ENCODE data around the gene SYCN. TPM values are rescaled to one million over a fixed set of nuclear protein-coding genes. Genes with fewer than 3 reads are reported as not detected.

SYCN gene
- total RNA-seq, 2 donors from 2014 or later = not detected

DNA sequence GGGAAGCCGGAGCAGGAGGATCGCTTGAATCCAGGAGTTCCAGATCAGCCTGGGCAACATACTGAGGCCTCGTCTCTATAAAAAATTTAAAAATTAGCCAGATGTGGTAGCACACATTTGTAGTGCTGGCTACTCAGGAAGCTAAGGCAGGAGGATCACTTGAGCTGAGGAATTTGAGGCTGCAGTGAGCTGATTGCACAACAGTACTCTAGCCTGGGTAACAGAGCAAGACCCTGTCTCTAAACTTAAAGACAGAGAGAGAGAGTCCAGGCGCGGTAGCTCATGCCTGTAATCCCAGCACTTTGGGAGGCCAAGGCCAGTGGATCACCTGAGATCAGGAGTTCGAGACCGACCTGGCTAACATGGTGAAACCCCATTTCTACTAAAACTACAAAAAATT lies 36.4 kb upstream of the SYCN start:
- Histone ChIP-seq H3K36me3 (no peaks in the 10 kb centered on the region), H3K4me3 (no peak overlapping the region), H3K4me1 (ENCODE audit: control insufficient read depth in 1 of 2, low read depth in 2 of 2) (no peaks in the 10 kb centered on the region), H3K27me3 (replicated peaks; ENCODE audit: insufficient read depth) (no peaks in the 10 kb centered on the region), H3K27ac (no peak overlapping the region), H3K9me3 (no peaks in the 10 kb centered on the region)
- ATAC-seq (ENCODE audit: insufficient number of reproducible peaks, low FRiP score, low read depth) = no peak
- DNase-seq (ENCODE audit: low spot score) = no peak
- TF ChIP-seq, protein P1, sequence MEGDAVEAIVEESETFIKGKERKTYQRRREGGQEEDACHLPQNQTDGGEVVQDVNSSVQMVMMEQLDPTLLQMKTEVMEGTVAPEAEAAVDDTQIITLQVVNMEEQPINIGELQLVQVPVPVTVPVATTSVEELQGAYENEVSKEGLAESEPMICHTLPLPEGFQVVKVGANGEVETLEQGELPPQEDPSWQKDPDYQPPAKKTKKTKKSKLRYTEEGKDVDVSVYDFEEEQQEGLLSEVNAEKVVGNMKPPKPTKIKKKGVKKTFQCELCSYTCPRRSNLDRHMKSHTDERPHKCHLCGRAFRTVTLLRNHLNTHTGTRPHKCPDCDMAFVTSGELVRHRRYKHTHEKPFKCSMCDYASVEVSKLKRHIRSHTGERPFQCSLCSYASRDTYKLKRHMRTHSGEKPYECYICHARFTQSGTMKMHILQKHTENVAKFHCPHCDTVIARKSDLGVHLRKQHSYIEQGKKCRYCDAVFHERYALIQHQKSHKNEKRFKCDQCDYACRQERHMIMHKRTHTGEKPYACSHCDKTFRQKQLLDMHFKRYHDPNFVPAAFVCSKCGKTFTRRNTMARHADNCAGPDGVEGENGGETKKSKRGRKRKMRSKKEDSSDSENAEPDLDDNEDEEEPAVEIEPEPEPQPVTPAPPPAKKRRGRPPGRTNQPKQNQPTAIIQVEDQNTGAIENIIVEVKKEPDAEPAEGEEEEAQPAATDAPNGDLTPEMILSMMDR (IDR thresholded peaks at IDR 0.05) = no peak

DNA sequence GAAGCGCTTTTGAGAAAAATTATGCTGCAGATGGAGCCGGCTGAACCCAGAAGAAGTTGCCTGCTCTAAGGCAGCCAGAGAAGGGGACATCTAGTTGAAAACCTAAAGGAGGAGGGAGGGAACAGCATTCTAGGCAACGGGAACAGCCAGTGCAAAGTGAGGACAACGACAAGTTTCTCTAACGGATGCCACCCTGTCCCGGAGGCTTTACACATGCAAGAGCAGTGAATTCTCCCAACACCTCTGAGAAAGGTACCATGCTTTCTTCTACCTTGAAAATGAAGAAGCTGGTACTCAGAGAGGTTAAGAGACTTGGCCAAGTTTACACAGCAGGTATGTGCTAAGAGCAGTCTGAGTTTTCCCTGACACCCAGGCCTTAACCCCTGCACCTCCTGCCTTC lies 34.9 kb upstream of the SYCN start:
- no peaks in the 10 kb centered on the region for H3K27me3 ChIP-seq (replicated peaks; ENCODE audit: insufficient read depth)
- no peak for DNase-seq (ENCODE audit: low spot score)

DNA sequence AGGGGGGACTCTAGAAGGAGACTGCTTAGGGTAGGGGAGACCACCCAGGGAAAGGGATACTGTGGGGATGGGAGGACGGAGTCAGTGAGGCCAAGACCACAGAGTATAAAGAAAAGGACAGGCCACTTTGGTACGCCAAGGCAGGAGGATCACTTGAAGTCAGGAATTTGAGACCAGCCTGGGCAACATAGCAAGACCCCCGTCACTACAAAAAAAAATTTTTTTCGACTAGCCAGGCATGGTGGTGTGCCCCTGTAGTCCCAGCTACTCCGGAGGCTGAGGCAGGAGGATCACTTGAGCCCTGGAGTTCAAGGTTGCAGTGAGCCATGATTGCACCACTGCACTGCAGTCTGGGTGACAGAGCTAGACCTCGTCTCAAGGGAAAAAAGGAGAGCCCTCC lies 34.1 kb upstream of the SYCN start:
- Histone ChIP-seq H3K27me3 (replicated peaks; ENCODE audit: insufficient read depth) (no peaks in the 10 kb centered on the region), H3K4me1 (ENCODE audit: control insufficient read depth in 1 of 2, low read depth in 2 of 2) (no peaks in the 10 kb centered on the region)
- no peak for DNase-seq (ENCODE audit: low spot score)

More for the DNA sequence above, 34.9 kb upstream of the SYCN start:
- H3K4me3 ChIP-seq = no peak overlapping the region
- H3K36me3 ChIP-seq = no peaks in the 10 kb centered on the region
- no peak overlapping the region for H3K27ac ChIP-seq
- H3K4me1 ChIP-seq (ENCODE audit: control insufficient read depth in 1 of 2, low read depth in 2 of 2) = no peaks in the 10 kb centered on the region
- H3K9me3 ChIP-seq = no peaks in the 10 kb centered on the region
- TF ChIP-seq, protein P1 (IDR thresholded peaks at IDR 0.05) = no peak
- no peak for ATAC-seq (ENCODE audit: insufficient number of reproducible peaks, low FRiP score, low read depth)

DNA sequence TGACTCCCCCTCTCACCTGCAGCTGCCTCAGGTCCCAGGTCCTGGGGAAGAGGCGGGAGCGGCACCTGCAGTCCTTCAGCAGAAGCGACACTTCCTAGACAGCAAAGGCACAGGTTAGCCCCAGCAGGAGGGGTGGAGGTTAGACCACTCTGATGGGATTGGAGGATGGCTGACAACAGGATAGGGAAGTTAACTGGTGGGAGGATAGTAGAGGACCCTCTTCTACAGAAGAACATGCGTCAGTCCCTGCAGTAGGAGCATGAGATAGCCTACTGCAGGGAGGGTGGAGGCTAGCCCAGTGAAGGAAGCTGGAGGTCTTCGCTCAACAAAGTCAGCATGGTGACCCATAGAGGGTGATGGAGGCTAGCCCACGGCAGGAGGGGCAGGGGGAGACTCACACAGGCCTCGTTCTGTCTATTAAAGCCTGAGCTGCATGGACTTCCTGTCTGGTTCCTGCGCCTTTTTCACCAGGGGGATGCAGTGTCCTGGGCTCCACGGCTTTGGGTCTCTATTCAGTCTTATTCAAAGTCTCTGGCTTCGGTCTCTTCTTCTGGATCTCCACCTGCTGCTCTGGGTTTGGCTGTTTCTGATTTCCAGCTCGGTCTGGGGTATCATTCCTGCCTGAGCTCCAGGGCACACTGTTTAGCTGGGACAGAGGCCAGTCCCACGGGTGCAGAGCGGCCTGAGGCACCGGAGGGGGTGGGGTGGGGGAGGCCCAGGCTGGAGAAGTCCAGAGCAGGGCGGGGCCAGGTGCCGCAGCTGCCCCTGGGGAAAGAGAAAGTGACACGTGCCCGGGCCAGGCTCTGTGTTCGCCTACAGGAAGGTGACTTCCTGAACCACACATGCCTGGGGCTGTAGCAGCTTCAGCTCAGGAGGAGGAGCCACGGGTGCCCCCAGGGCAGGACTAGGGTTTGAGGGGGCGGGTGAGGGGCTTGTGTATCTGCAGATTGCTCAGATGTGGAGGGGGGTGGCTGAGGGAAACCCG lies 33.4 kb upstream of the SYCN start:
- ATAC-seq (ENCODE audit: insufficient number of reproducible peaks, low FRiP score, low read depth) = no peak
- no peaks in the 10 kb centered on the region for H3K27me3 ChIP-seq (replicated peaks; ENCODE audit: insufficient read depth)

More for the DNA sequence above, 34.1 kb upstream of the SYCN start:
- TF ChIP-seq, protein P1 (IDR thresholded peaks at IDR 0.05) = no peak
- no peak for ATAC-seq (ENCODE audit: insufficient number of reproducible peaks, low FRiP score, low read depth)
- Histone ChIP-seq H3K36me3 (no peaks in the 10 kb centered on the region), H3K9me3 (no peaks in the 10 kb centered on the region), H3K27ac (no peak overlapping the region), H3K4me3 (no peak overlapping the region)

DNA sequence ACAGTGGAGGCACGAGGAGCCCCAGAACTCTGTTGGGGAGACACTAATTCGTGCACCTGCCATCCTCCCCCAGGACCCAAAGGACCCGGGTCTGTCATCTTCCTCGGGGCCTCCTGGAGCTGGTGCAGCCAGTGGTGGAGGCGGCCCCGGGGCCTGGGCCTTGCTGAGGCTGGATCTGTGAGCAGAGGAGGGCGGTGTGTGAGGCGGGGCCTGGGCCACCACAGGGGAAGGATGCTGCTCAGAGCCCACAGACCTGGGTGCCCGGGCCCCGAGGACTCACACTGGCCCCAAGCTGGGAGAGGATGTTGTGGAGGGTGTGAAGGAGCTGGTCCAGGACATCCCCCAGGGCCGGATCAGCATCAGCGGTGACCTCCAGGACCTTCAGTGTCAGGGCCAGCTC lies 32.5 kb upstream of the SYCN start:
- H3K4me3 ChIP-seq = no peak overlapping the region
- H3K27me3 ChIP-seq (replicated peaks; ENCODE audit: insufficient read depth) = no peaks in the 10 kb centered on the region
- DNase-seq (ENCODE audit: low spot score) (no peak), ATAC-seq (ENCODE audit: insufficient number of reproducible peaks, low FRiP score, low read depth) (no peak)
- H3K27ac ChIP-seq = no peak overlapping the region
- no peaks in the 10 kb centered on the region for H3K9me3 ChIP-seq
- no peaks in the 10 kb centered on the region for H3K36me3 ChIP-seq
- no peaks in the 10 kb centered on the region for H3K4me1 ChIP-seq (ENCODE audit: control insufficient read depth in 1 of 2, low read depth in 2 of 2)
- TF ChIP-seq, protein P1 (IDR thresholded peaks at IDR 0.05) = no peak

More for the DNA sequence above, 33.4 kb upstream of the SYCN start:
- H3K36me3 ChIP-seq = no peaks in the 10 kb centered on the region
- H3K27ac ChIP-seq = no peak overlapping the region
- DNase-seq (ENCODE audit: low spot score) = no peak
- TF ChIP-seq, protein P1 (IDR thresholded peaks at IDR 0.05) = no peak
- H3K4me3 ChIP-seq = no peak overlapping the region
- H3K4me1 ChIP-seq (ENCODE audit: control insufficient read depth in 1 of 2, low read depth in 2 of 2) = no peaks in the 10 kb centered on the region
- no peaks in the 10 kb centered on the region for H3K9me3 ChIP-seq

All from thoracic aorta (tissue), 2 donors.